Measurements from ENCODE around the gene ZBTB44.
"Not testable (repeated sequence)": the region's sequence is repeated elsewhere in the genome, so short reads cannot be mapped to it uniquely, and the experiment has no call there.

The ZBTB44 gene

DNA sequence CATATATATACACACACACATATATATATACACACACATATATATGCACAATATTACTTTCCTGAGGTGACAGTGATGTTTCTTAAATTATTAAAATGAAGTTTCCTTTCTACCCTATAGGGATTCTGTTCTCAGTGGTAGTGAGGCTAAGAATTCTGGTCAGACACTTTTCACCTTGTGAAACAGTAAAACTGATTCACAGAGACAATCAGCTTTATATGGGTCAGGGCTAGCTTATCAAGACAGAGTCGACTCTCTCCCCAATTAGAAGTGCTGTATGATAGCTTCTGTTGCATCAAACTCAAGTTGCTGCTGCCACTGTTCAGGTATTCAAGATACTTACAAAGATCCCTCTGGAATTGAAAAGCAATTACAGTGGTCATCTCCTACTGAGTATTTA lies 68.4 kb downstream of the ZBTB44 start:
- no peak for DNase-seq

- DNase-seq: not testable (repeated sequence)
Observed at GRCh38 chr11:130245375-130245774, 69.3 kb downstream of the ZBTB44 start.

GRCh38 chr11:130244848-130245247 lies 69.9 kb downstream of the ZBTB44 start:
- no peak for DNase-seq

DNA sequence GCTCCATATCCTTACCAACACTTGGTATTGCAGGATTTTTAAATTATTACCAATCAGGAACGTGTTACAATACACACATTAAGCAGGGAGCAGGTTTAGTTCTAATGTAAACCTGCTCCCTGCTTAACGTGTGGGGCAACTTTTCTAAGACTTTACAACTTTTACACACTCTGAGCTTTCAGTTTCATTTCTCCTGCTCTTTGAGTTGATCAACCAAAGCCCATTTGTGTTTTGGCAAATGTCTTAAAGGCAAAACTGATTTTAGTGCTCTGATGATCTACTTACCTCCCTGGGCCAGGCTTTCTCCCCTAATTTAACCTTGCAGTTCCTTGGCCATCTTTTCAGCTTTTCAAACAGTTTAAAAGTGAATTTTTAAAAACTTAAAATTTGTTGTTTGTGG lies 70.9 kb downstream of the ZBTB44 start:
- DNase-seq: no peak

DNA sequence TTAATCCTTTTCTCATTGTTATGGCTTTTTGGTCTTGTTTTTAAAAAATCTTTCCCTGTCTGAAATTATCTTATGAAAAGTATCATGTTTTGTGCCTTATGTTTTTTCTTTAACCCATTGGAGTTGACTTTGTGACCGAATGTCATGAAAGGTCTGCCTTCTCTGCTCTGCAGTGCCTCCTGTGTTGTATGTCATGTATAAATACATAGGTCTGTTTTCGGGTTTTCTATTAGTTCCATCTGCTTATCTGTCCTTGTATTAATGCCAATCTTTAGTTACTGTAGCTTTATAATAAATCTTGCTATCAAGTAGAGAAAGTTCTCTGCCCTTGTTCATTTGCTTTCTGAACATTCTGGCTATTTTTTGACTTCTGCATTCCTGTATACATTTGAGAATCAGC lies 73.0 kb downstream of the ZBTB44 start:
- DNase-seq: no peak

DNA sequence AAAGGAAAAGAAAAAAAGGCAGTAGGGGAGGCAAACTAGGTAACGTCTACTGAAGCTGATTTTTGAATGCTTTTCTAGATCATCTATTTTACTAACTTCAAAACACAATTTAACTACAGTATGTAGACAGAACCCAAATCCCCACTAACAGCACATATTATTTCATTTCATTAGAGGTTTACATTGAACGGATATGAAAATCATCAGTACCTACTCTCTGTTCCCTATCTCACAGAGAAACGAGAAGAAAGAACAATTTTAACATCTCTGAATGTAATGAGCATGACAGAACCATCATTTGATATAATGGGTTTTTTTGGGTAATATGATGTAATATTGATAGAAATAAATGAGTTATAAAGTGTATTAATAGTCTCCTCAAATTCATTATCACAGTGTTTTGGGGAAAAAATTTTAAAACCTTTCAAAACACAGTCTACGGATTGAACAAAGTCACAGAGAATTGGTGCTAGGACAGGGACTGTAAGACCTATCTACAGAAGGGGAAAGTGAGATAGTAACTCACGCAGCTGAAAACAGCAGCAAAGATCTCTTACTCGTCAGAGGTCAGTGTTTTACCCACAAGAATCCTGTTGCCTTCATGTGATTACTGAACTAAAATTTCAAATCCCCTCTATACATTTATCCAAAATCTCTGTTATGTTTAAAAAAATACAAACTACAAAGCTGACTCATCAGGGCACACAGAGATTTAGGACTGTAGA lies 77.3 kb downstream of the ZBTB44 start:
- DNase-seq: no peak

DNA sequence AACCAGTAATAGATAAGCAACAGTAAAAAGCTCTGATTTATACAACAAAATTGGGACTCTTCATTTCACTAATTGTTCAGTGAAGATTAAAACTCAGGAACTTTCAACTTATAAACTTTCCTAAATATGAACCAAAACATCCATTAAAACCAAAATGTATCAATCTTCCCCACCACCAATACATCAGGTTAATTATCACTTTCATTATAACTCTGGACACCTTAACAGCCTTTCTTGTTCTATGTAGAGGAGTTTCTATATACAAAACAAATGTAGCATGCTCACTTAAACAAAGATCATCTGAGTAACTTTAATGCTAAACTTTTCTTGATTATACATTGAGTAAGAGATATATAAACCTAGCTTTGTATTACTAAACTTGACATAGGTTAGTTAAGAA lies 80.4 kb downstream of the ZBTB44 start:
- DNase-seq: no peak

DNA sequence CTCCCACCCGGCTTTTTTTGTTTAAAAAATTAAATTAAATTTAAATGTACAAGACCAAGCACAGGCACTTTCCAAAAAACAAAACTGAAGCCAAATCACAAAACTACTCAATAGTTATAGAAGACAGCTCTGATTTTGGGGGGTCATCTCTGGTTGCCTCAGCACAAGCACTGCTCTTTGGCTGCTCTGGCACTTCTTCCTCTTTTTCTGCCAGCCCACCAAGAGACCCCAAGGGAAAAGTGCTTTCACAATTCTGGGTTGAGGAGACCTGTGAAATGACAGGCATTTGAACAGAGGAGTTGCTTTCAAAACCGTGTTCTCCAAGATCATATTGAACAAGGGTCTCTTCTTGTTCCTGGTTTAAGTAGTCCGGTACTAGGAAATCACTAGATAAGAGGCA lies 80.8 kb downstream of the ZBTB44 start:
- not testable (repeated sequence) for DNase-seq

- not testable (repeated sequence) for DNase-seq
Observed at GRCh38 chr11:130233486-130233885, 81.2 kb downstream of the ZBTB44 start.

- no peak for DNase-seq
Observed at GRCh38 chr11:130227373-130227772, 87.3 kb downstream of the ZBTB44 start.

- DNase-seq: no peak
Observed at GRCh38 chr11:130223291-130223971, 91.3 kb downstream of the ZBTB44 start.

DNA sequence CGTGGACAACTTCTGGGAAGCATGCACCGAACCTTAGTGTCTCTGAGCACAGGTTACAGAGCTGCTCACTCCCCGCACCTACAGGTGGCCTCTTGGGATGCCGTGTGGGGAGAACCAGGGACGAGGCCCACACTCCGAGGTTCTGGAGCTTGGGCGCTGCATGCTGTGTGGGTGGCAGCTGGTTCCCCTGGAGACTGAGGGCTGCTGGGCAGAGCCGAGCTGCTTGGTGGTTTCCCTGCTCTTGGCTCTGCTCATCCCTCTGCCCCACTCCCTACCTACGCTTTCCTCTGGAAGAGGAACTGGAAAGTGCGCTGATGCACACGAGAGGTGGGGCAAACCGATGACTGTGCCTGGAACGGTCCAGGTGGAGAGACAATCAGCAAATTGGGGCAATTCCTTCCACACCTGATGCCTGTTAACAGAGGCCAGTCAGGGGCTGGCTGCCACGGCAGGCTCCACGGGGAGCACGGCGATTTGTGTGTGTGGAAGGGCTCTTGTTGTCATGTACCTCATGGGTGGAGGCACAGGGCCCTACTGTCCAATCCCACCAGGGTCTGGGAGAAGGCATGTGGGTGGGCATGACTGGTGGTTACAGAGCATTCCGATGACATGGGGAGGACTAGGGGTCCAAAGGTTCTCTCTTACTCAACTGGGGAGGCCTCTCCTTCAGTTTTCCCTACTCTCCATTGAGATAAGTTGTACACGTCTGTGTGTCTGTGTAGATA lies 94.2 kb downstream of the ZBTB44 start:
- no peak for DNase-seq

DNA sequence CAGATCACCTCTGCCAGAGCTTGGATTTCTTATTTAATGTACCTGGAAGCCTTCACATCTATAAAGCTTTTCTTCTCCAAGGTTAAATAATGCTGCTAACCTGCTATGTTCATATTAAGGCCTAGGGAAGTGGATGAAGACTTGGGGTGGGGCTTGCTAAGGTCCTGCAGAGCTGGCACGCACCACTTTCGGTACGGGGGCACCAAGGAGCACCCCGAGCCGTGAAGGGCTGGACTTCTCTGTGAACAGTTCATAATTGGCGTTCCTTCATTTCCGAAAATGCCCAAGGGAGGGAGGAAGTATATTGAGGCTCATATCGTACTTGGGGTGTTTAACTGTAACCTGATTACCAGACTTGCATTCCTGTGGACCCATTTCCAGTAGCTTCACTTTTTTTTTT lies 95.6 kb downstream of the ZBTB44 start:
- DNase-seq: no peak

GRCh38 chr11:130218501-130219070 lies 96.1 kb downstream of the ZBTB44 start:
- DNase-seq: no peak

DNA sequence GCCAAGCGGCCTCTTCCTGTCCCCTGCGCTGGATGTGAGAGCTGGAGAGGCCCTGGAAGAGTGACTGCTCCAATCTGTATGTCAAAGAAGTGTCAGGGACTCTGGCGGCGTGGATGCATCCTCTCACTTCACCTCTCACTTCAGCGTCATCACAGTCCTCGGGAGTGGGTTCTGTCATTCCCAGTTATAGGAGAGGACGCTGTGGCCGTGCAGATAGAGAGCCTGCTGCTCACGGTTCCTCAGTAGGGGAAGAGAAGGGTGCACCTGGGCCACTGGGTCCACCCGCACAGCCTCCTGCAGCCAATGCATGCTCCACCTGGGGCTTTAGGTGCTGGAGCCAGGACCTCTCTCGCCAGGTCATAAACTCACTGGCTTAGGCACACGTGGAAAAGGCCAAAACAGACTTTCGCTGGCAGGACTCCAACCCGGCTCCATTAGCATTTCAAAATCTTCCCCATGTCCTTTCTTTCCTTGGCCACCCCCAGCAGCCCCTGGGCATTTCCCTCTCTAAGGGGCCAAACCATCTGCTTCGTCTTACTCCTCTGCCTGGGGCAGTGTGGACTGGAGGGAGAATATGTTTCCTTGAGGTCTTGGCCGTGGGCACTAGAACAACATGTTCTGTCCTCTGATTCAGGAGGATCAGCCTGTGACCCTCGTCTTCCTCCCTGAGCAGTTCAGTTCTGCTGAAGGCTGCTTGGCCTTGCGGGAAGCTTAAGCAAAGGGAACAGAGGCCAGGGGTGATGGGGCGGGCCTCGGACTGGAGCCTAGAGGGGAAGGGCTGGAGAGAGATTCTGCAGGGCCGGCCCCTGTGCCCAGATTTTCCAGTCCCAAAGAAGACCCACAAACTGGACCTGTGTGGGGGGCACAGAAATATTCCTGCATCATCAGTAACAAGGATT lies 97.3 kb downstream of the ZBTB44 start:
- no peak for DNase-seq

DNA sequence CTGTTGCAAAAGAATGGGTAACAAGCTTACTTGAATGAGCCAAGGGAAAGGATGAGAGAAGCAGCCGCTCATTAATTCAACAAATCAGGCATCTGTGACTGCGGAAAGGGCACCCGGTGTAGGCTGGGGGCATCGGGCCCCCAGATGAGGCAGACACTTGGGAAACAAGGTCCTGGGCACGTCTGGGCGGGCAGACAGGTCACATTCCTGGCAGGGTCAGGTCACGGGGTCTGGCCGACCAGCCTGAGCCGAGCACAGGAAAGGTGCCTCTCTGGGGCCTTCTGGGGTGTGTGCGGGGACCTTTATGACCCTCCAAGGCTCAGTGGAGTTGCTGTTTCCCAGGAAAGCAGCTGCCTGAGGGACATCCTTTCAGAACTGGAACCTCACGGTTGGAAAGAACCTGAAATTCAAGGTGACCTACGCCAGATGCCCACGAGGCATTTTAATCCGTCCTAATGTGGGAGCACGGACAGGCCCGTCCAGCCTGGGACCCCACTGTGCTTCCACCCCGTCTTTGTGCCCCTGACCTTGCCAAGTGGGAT lies 98.1 kb downstream of the ZBTB44 start:
- no peak for DNase-seq

GRCh38 chr11:130216221-130216550 lies 98.5 kb downstream of the ZBTB44 start:
- DNase-seq: no peak

GRCh38 chr11:130215531-130216220 lies 99.0 kb downstream of the ZBTB44 start:
- DNase-seq: no peak

DNA sequence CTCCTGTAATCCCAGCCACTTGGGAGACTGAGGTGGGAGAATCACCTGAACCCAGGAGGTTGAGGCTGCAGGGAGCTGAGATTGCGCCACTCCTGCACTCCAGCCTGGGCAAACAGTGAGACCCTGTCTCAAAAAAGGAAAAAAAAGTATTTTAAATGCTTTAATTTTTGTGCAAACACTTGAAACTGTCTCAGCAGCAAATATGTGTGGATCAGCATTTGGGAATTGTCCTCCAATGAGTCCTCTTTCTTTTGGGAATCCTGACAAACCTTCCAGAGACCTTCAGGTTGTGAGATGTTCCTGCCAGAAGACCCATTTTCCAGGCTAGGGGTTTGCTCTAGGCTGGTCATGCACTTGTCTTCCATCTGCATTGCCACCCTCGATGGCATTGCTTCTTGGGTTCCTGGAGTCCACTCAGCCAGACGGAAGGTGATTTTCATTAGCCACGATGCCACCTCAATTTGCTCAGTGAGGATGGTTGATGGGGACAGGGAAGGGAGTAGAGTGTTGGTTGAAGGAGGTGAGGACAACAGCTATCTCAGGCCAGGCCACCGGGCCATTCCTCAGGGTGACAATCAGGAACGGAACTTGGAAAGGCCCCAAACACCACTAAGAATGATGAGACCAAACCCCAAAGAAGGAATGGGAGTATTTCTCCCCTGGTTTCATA lies 99.7 kb downstream of the ZBTB44 start:
- DNase-seq: no peak

GRCh38 chr11:130213979-130214281 lies 100.8 kb downstream of the ZBTB44 start:
- no peak for DNase-seq

All from activated CD4-positive, alpha-beta T cell treated with anti-CD3 and anti-CD28 coated beads for 48 hours (primary cell).